HG03280 (cell line): ENCODE measurements around the gene KIF24.
"Not testable (repeated sequence)": the region's sequence is repeated elsewhere in the genome, so short reads cannot be mapped to it uniquely, and the experiment has no call there.

Source experiments
- ATAC-seq: cut with Tn5 transposase; IDR thresholded peaks from one replicate; pipeline ENCODE4 v1.9.1; 2021; ENCODE audit warnings: mild to moderate bottlenecking, moderate library complexity; ENCODE audit not compliant: unreplicated experiment

Gene KIF24, protein sequence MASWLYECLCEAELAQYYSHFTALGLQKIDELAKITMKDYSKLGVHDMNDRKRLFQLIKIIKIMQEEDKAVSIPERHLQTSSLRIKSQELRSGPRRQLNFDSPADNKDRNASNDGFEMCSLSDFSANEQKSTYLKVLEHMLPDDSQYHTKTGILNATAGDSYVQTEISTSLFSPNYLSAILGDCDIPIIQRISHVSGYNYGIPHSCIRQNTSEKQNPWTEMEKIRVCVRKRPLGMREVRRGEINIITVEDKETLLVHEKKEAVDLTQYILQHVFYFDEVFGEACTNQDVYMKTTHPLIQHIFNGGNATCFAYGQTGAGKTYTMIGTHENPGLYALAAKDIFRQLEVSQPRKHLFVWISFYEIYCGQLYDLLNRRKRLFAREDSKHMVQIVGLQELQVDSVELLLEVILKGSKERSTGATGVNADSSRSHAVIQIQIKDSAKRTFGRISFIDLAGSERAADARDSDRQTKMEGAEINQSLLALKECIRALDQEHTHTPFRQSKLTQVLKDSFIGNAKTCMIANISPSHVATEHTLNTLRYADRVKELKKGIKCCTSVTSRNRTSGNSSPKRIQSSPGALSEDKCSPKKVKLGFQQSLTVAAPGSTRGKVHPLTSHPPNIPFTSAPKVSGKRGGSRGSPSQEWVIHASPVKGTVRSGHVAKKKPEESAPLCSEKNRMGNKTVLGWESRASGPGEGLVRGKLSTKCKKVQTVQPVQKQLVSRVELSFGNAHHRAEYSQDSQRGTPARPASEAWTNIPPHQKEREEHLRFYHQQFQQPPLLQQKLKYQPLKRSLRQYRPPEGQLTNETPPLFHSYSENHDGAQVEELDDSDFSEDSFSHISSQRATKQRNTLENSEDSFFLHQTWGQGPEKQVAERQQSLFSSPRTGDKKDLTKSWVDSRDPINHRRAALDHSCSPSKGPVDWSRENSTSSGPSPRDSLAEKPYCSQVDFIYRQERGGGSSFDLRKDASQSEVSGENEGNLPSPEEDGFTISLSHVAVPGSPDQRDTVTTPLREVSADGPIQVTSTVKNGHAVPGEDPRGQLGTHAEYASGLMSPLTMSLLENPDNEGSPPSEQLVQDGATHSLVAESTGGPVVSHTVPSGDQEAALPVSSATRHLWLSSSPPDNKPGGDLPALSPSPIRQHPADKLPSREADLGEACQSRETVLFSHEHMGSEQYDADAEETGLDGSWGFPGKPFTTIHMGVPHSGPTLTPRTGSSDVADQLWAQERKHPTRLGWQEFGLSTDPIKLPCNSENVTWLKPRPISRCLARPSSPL (N-terminal part only)

DNA sequence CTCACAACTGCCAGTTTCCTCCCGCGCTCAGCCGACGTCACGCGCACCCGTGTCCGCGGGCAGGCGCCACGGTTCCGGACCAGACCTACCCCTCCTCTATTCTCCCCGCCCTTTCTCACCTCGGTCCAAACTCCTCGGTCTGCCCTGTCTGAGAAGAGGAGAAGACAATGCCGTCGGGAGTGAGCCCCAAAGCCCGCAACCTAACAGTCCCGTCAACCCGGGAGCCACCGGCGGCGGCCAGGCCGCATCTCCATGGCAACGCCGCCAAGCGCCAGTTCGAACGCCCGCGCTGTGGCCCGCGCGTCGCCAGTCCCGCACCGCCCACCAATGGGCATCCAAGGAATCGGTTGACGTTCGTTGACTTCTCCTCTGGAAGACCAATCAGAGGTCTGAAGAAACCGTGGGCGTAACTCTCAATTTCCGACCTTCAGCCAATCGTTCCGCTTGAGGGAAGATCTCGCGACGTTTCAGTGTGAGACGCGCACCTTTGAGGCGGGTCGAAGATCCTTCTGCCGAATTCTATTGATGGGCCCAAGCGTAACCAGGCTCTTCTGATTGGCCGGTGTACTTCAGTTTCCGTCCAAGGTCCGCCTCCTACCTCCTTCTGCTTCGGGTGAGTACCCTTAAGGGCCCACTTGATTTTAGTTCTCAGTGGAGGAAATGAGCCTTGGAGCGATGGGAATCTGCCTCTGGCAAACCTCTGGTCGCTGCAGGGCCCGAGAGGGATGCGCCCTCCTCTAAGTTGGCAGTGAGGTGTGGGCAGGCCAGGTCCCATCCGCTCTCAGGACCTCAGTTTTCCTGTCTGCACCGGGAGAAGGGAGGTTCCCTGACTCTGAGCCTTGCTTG, at the start of gene KIF24, which contains the start of gene NUDT2:
TSS of gene KIF24 (minus strand) at position 282 of the 846 bp plus-strand sequence. CDS start 17,922 bp downstream, outside the sequence.
TSS of gene NUDT2 (plus strand) at position 583 of the 846 bp plus-strand sequence. CDS start 9,471 bp downstream, outside the sequence.
- ATAC-seq = peak; percentile 91

DNA sequence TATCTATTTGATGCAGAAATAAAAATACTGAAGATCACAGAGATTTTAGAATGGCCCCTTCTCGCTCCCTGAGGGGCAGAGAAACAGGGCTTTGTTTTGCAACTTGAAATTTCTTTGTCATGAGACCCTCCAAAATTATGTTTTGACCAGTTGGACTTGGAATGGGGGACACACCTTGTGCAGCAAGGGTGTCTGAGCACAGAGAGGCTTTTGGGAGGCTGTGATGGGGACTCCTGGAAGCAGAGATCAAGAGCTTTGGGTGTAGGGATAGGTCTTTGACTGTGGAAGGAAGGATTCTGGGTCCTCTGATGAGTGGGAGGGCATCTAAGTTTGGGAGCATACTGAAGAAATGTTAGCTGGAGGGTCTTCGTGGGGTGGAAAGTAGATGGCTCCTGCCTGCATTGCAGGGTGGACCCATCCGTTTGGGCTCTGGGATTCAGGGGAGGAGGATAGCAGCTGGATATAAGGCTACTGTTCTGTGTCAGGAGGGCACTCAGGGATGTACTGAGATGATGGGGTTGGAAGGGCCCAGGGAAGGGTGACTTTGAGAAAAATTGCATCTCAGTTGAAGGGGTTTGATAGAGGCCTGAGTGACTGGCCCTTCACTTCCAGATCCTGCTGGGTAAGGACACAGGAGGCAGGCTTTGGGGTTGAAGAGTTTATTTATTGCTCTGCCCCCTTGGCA, 49.5 kb upstream of the KIF24 start:
- ATAC-seq = no peak

DNA sequence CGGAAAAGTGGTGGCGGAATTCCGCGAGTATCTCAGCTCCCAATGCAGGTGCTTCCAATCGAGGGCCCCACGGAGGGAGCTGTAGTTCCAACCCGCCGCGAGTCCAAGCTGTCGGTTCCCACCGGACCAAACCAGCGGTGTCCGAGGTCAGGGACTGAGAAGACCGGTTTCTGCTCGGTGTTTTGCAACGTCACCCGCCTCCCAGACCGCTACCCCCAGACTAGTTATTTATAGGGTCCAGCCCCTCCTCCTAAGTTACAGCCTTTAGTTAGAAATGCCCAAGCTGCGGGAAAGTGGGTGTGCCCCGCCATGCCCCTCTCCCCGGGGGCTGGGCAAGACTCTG, 48.3 kb upstream of the KIF24 start:
- ATAC-seq = no peak

DNA sequence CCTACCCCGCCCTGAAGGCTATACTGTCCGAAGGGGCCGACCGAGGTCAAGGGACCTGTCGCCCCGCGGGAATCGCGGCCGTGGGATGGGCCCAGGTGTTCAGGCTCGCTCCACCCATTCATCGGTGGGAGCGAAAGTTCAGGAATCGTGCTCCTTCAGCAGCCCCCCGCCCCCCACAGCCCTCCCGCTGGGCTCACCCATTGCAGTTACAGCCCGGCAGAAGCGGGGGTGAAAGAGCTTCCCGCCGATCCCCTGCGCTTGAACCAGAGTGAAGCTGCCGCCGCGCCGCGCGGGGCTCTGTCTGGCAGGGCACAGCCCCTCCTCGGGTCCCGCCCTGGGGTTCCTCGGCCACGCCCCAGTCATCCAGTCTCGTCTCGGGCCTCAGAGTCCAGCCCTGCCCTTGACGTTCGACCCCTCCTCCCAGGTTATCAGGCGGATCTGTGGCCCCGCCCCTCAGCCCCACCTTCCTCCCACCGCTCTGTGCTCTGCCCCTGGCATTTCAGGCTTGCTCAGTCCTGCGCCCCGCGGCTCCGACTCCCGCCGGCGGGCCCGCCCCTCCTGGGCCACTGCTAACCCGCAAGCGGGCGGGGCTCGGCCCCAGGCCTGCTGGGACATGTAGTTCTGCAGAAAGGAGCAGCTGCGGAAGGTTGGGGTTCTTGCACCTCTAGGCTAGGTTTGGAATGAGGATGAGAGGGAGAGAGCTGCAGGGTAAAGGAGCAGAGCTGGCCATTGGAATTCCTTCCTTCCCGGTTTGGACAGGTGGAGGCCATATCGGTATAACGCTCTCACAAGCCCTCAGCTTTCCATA, 47.7 kb upstream of the KIF24 start, which contains the start of gene MYORG:
TSS of gene MYORG (minus strand) at position 303 of the 808 bp plus-strand sequence. CDS start 3,955 bp downstream, outside the sequence.
- peak; percentile 85 for ATAC-seq

DNA sequence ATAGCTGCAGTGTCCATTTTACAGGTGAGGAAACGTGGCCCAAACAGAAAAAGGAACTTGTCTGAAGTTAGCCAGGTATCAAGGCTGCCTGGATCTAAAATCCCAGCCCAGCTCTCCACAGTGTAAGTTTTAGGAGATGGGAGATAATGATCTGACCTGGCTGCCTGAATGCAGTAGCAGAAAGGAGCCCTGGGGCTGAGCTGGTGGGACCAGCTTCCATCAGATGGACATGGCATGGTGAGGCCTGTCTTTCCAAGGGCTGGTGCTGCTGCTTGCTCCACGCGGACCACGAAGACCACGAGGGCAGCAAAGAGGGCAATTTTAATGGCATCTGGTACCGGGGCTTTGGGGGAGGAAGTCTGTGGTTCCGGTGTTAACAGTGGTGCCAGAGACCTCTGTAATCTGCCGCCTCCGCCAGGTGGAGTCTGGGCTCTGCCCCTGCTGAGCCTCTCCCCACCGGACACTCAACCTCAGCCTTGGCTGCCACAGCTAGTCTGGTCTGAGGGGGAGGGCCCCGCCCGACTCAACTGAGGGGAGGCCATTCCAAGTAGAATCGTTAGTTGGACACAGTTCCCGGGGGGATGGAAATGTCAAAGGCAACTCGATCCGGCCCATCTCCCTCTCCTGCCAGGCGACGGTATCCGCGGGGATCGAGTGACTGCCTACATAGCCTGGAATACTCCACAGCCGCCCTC, 47.0 kb upstream of the KIF24 start:
- no peak for ATAC-seq

DNA sequence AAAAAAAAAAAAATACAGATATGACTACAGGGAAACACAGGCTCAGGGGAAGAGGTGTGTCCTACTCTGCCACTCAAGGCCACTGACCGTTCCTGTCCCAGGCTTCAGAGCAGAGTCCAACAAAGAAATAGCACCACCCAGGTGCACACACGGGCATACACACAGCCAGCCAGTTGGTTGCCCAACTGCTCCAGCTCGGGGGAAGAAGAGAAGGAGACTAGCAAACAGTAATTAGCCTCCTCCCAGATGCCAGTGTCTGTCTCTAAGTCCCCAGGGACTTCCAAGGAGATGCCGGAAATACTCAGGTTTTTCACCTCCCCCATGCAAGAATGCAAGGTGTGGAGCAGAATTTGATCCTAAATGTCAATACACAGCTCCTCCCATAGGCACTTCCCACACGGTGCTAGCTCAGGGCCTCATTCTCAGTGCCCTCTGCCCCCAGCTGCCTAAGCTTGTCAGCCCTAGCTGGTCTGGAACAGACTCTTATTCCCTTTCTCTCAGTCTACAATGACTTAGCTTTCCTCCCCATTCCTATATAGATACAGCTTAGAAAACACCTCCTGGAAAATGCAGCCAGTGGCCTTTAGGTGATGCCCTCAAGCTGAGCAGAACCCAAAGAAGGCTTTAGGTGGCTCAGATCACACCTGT, 46.0 kb upstream of the KIF24 start:
- ATAC-seq = no peak

DNA sequence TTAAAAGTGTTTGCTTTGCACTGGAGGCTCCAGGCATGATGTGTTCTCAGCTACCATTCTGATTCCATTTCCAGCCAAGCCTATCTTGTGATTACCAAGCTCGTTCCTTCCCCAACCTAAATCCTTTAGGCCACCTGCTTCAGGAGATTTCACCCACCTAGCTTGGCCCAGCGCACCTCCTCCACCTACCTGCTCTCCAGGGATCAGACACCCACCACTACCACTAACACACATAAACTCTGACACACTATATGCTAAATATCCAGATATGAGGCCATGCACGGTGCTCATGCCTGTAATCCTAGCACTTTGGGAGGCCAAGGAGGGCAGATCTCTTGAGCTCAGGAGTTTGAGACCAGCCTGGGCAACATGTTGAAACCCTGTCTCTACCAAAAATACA, 45.3 kb upstream of the KIF24 start:
- ATAC-seq = no peak

DNA sequence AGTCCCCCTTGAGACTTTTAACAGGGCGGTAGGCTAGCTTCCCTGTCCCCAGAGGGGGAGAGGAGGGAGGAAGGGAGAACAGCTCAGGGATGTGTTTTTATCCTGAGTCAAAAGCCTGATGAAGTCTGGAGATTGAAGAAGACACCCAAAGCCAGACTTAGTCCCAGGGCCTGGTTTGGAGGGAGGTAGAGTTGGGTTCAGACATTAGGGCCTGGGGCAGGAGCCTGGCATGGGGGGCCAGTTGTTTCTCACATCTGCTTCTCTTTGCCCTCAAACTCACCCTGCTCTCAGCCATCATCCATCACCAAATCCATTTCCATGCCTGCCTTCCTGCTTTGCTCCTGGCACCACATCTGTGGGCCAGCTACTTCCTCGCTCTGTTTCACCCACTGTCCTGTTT, 44.7 kb upstream of the KIF24 start:
- ATAC-seq = no peak

DNA sequence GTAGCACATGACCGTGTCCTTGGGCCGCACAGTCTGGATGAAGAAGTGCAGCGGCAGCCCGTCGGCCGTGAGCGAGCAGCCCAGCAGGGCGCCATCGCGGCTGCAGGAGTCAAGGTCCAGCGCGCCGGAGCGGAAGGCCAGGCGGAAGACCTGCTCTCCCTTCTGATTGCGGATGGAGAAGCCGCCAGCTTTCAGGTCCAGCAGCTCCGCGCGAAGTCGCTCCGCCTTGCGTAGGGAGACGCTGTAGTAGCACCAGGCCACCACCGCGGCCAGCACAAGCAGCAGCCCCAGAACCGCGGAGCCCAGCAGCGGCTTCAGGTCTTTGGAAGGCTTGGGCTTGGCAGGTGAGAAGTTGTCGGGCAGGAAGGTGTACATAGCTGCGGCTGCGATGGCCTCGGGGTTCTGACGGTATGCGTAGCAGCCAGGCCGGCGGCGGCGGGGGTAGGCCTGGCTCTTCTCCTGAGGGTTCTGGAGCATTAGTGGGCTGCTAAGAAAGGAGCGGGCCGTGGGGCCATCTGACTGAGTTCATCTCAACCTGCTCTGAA, 43.5 kb upstream of the KIF24 start:
- no peak for ATAC-seq

DNA sequence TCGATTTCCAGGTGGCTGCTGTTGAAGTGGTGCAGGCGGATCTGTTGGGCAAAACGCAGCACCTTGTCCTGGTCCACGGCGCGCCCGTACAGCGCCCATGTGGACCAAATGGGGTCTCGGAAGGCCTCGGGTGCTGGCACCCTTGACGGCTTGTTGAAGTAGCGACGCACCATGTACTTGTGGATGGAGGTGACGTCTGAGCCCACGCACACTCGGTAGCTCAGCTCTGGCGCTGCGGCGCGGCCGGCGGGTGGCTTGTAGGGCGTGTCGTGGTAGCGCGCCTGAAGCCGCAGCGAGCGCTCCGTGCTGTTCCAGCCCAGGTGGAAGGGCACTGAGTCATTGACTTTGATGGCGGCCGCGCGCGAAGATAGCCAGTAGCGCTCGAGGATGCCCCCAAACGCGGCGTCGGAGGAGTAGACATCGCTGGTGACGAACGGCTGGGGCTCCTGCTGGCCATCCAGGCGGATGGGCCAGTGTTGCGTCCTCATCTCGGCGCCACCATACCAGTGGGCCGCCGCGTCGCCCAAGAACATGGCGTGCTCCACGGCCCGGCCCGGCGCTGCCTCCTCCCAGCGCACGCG, 42.9 kb upstream of the KIF24 start:
- no peak for ATAC-seq

DNA sequence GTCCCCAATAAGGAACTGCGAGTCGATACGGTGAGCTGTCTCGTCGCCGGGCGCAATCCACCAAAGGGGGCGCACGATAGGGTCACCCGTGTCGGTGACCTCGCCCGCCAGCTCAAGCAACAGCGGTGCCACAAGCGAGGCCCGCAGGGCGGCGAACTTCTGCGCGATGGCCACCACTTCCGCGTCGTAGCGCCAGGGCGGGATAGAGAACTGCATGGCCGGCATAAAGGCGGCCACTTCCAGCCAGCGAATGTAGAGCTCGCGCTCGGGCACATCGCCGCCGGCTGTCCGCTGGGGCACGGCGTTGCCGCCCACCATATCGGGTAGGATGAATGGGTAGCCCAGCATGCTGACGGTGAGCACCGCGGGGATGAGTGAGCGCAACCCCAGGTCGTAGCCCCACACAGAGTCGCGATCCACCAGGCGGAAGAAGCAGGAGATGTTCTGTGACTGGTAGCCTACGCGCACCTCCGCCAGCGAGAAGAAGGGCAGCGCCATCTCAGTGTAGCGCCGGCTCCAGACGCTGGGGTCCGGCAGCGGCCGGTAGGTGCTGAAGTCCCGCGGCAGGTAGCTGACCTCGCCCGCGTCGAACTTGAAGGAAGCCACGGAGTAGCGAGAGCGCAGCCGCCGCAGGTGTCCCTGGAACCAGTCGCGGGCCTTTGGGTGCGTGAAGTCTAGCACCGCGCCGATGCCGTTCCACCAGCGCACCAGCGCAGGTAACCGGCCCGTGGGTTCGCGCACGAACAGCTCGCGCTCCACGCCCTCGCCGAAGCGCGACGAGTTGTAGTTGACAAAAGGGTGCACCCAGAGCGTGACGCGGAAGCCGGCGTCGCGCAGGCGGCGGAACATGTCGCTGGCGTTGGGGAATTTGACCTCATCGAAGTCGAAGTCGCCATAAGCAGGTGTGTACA, 42.2 kb upstream of the KIF24 start:
- ATAC-seq = no peak

DNA sequence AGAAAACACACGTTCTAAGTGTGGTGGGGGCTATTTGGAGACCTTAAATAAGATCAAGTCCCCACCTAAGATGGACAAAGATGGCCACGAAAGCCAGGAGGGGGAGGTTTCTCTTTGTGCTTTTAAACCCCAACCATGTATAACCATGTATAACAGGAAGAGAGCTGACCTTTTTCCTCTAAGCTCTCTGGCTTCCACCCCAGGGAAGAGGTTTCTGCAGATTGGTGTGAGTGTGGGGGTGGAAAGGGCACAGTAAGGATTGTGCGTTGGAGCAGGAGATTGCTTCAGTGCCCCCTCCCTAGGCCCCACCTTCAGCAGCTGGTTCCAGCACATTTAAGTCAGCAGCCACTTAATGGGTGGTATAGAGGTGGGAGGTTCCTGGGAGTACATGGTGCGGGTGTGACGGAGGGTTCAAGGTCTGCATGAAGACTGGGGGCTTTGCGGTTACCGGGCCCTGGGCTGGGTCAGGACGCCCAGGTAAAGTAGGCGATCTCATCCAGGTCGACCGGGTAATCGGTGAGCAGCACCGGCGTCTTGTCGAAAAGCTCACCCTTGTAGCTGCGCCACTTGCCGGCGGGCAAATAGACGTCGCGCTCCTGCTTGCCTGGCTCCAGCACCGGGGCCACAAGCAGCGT, 41.4 kb upstream of the KIF24 start:
- ATAC-seq = no peak

DNA sequence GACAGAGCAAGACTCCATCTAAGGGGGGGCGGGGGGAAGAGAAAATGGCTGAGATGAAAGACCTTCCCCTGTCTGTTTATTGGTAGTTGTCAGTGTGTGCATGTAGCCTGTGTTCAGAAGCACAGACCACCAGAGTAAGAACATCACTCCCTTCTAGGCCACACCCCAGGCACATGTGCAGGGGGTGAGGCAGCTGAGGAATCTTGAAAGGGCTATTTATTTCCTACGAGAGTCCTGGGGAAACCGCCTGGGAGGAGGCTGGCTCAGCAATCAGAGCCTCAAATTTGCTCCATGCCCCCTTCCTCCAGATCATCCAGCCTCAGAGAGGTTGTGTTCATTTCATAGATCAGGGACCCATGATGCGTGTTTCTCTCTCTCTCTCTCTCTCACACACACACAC, 40.6 kb upstream of the KIF24 start:
- no peak for ATAC-seq

DNA sequence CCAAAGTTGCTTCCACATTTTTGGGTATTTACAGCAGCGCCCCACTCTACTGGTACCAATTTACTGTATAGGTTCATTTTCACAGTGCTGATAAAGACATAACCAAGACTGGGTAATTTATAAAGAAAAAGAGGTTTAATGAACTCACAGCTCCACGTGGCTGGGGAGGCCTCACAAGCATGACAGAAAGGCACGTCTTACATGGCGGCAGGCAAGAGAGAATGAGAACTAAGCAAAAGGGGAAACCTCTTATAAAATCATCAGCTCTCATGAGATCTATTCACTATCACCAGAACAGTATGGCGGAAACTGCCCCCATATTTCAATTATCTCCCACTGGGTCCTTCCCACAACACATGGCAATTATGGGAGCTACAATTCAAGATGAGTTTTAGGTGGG, 39.7 kb upstream of the KIF24 start:
- not testable (repeated sequence) for ATAC-seq

DNA sequence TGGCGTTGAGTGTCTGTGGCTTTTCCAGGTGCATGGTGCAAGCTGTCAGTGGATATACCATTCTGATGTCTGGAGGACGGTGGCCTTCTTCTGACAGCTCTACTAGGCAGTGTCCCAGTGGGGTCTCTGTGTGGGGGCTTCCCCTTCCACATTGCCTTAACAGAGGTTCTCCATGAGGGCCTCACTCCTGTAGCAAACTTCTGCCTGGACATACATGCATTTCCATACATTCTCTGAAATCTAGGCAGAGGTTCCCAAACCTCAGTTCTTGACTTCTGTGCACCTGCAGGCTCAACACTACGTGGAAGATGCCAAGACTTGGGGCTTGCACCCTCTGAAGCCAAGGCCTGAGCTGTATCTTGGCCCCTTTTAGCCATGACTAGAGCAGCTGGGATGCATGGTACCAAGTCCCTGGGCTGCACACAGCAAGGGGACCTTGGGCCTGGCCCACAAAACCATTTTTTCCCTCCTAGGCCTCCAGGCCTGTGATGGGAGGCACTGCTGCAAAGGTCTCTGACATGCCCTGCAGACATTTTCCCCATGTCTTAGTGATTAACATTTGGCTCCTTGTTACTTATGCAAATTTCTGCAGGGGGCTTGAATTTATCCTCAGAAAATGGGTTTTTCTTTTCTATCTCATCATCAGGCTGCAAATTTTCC, 38.8 kb upstream of the KIF24 start:
- ATAC-seq = not testable (repeated sequence)
